ENCODE data around the gene ZNF467. TPM values are rescaled to one million over a fixed set of nuclear protein-coding genes. Genes with fewer than 3 reads are reported as not detected.

Gene ZNF467
- total RNA-seq, 3 donors from 2014 or later, result 2.4 to 19.5 (median 5.1) TPM

- intact Hi-C loops (cut with DNase I, micrococcal nuclease), result no loop called here
- DNase-seq, result no peak
Observed at GRCh38 chr7:149801002-149801566, 27.7 kb upstream of the ZNF467 start.

DNA sequence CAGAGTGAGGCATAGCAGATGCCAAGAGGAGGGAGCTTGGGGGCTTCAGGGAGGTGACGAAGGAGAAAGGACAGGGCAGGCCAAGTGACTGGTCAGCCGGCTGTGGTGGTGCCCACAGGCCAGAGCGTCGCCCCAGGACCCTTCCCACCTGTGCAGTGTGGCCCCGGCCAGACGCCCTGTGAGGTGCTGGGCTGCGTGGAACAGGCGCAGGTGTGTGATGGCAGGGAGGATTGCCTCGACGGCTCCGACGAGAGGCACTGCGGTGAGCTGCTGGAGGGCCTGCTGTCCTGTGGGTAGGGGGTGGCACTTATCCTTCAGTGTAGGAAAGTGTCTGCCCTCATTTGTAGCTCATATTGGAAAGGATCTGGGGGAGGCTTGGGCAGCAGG, 26.8 kb upstream of the ZNF467 start:
- Histone ChIP-seq H3K9me3 (no peaks in the 10 kb centered on the region), H3K4me3 (no peak overlapping the region), H3K4me1 (ENCODE audit: low read depth) (no peaks in the 10 kb centered on the region), H3K36me3 (ENCODE audit: low read depth) (no peaks in the 10 kb centered on the region)
- DNase-seq, result no peak
- no peak for TF ChIP-seq CTCF (IDR thresholded peaks at IDR 0.05)
- ATAC-seq, result no peak
- intact Hi-C loops (cut with DNase I, micrococcal nuclease), result no loop called here

More at GRCh38 chr7:149801002-149801566, 27.7 kb upstream of the ZNF467 start:
- Histone ChIP-seq H3K4me1 (ENCODE audit: low read depth) (no peaks in the 10 kb centered on the region), H3K9me3 (no peaks in the 10 kb centered on the region), H3K4me3 (no peak overlapping the region), H3K36me3 (ENCODE audit: low read depth) (no peaks in the 10 kb centered on the region)
- no peak for ATAC-seq
- TF ChIP-seq CTCF (IDR thresholded peaks at IDR 0.05), result no peak

DNA sequence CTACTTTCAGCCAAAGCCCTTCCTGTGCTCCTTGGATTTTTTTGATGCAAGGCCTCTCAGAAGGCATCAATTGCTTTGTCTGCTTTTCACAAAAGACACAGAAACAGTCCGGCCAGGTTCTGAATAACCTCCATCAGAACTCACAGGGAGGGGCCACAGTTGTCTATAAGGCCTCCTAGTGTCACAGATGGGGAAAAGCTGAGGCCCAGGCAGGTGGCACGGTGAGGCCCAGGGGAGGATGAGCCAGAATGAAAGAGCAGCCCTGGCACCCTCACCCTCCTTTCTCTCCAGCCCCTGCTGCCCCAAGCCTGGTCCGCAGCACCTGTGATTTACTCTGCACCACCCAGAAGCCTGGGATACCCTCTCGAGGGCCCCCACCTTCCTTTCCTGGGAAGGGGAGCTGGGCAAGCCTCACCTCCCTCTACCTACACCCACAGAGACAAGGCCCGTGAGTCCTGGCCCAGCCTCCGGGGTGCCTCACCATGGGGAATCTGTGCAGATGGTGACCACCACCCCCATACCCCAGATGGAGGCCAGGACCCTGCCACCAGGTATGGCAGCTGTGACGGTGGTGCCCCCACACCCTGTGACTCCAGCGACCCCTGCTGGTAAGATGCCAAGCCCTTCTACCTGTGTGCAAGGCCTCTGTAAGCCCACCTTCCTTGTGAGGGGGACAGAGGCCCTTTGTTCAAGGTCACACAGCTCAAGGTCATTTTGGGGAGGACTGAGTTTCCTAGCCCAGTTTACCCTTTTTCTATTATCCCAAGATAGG, 26.2 kb upstream of the ZNF467 start:
- no peaks in the 10 kb centered on the region for H3K4me1 ChIP-seq (ENCODE audit: low read depth)
- DNase-seq (peak in 2 of 3 donors; percentile 45 to 60), ATAC-seq (peak; percentile 19)
- intact Hi-C loops (cut with DNase I, micrococcal nuclease), result no loop called here
- no peak overlapping the region for H3K4me3 ChIP-seq
- H3K36me3 ChIP-seq (ENCODE audit: low read depth), result no peaks in the 10 kb centered on the region
- no peak for TF ChIP-seq CTCF (IDR thresholded peaks at IDR 0.05)
- no peaks in the 10 kb centered on the region for H3K9me3 ChIP-seq

DNA sequence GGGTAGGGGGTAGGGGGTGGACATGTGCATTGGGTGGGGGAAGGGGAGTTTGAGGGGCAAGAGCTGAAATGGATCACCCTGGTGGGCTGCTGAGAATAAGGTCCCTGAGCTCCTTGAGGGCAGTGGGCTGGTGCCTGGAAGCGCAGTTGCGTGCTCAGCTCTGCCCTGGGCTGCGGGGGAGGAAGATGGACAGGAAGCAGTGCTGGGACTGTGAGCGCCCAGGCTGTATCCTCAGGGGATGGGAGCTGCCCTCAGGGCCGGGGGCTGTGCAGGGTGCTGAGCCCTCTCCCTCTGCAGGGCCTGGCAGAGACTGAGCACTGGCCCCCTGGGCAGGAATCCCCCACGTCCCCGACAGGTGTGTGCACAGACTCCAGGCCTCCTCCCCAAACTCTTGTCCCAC, 24.4 kb upstream of the ZNF467 start:
- no peak for TF ChIP-seq CTCF (IDR thresholded peaks at IDR 0.05)
- Histone ChIP-seq H3K4me1 (ENCODE audit: low read depth) (no peaks in the 10 kb centered on the region), H3K9me3 (no peaks in the 10 kb centered on the region), H3K36me3 (ENCODE audit: low read depth) (no peaks in the 10 kb centered on the region), H3K4me3 (no peak overlapping the region)
- ATAC-seq, result no peak
- intact Hi-C loops (cut with DNase I, micrococcal nuclease), result no loop called here
- no peak for DNase-seq

- no peak for TF ChIP-seq CTCF (IDR thresholded peaks at IDR 0.05)
- Histone ChIP-seq H3K9me3 (no peaks in the 10 kb centered on the region), H3K4me1 (ENCODE audit: low read depth) (no peaks in the 10 kb centered on the region), H3K4me3 (no peak overlapping the region), H3K36me3 (ENCODE audit: low read depth) (no peaks in the 10 kb centered on the region)
- no peak for ATAC-seq
- intact Hi-C loops (cut with DNase I, micrococcal nuclease), result no loop called here
- no peak for DNase-seq
Observed at GRCh38 chr7:149796287-149796860, 23.0 kb upstream of the ZNF467 start.

Measured in mucosa of descending colon (tissue), 3 donors.